Osteoblast (primary cell): ENCODE measurements around the gene FBLN5. TPM values are rescaled to one million over a fixed set of nuclear protein-coding genes. Genes with fewer than 3 reads are reported as not detected.
"Not testable (repeated sequence)": the region's sequence is repeated elsewhere in the genome, so short reads cannot be mapped to it uniquely, and the experiment has no call there.

Experiments
- DNase-seq: peaks from one replicate; pipeline ENCODE4 v3.0.0; 2011; ENCODE audit warnings: low spot score, mixed read lengths; ENCODE audit not compliant: insufficient read length; ENCODE audit errors: missing footprints
- H2AFZ ChIP-seq: 2 replicates; pipeline ENCODE4 v1.6.0; 2011; ENCODE audit warnings: mild to moderate bottlenecking, low read length
- H3K27ac ChIP-seq: 2 replicates; pipeline ENCODE4 v1.5.1; 2011; ENCODE audit warnings: mild to moderate bottlenecking, low read depth, low read length, moderate library complexity
- H3K27me3 ChIP-seq: 2 replicates; pipeline ENCODE4 v1.6.0; 2012; ENCODE audit warnings: mild to moderate bottlenecking, control low read depth, inconsistent platforms, low read length, moderate library complexity; ENCODE audit not compliant: insufficient read depth
- H3K36me3 ChIP-seq: 2 replicates; pipeline ENCODE4 v1.5.1; 2011; ENCODE audit warnings: mild to moderate bottlenecking, low read length, control low read depth, moderate library complexity; ENCODE audit not compliant: insufficient read depth
- H3K4me1 ChIP-seq: 2 replicates; pipeline ENCODE4 v1.5.1; 2011; ENCODE audit warnings: mild to moderate bottlenecking, low read length, control low read depth, moderate library complexity; ENCODE audit not compliant: insufficient read depth
- H3K4me2 ChIP-seq: 2 replicates; pipeline ENCODE4 v1.6.0; 2011; ENCODE audit warnings: mild to moderate bottlenecking, low read length; ENCODE audit not compliant: insufficient read depth
- H3K4me3 ChIP-seq: fragments of 200-600 bp; sonication (generic); 3 replicates; pipeline ENCODE4 v1.5.1; 2012; ENCODE audit warnings: mild to moderate bottlenecking, low read length, inconsistent platforms; ENCODE audit not compliant: insufficient read depth
- H3K79me2 ChIP-seq: 2 replicates; pipeline ENCODE4 v1.6.0; 2012; ENCODE audit warnings: mild to moderate bottlenecking, low read length, control low read depth, inconsistent platforms; ENCODE audit not compliant: insufficient read depth
- H3K9me3 ChIP-seq: 2 replicates; pipeline ENCODE4 v1.5.1; 2011; ENCODE audit warnings: low read depth, low read length, control low read depth
- H4K20me1 ChIP-seq: 2 replicates; pipeline ENCODE4 v1.6.0; 2012; ENCODE audit warnings: mild to moderate bottlenecking, low read length, control low read depth; ENCODE audit not compliant: insufficient read depth
- total RNA-seq: library from RNA; depleted of rRNA; stranded (reverse); fragments of >200 nt; gene quantifications from 2 replicates; pipeline ENCODE4 v1.2.3, GENCODE V29; 2012
- TF ChIP-seq, protein P1 (sequence below): IDR thresholded peaks from 2 replicates; pipeline ENCODE4 v1.5.1; 2011; ENCODE audit warnings: mild to moderate bottlenecking, low read depth, low read length, moderate library complexity; ENCODE audit errors: extremely low read depth

The FBLN5 gene
- total RNA-seq, 1 donor = 22.1 TPM

DNA sequence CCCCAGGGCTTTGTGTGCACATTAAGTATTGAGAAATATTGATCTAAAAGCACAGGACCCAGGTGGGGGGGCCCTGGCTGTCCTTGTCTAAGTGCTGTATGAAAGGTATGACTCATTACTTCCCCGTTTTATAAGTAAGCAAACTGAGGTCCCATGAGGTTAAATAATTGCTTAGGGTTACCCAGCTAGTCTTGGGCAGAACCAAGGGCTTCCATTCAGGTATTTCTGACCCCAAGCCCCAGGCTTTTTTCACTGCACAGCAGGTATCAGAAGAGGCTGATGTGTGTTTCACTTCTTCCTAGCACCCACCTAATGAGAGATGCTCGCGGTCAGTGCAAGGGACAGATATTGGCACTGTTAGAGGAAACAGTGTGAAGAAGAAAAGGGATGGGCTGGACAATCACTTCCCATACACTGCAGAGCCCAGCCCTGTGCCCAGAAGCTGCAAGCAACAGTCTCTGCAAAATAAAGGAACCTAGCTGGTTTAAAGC lies 75.4 kb downstream of the FBLN5 start:
- Histone ChIP-seq H3K4me1 (peaks cover 3% of the 10 kb centered on the region), H3K36me3 (no peaks in the 10 kb centered on the region), H3K79me2 (no peaks in the 10 kb centered on the region), H3K27ac (no peak overlapping the region), H3K4me3 (no peak overlapping the region), H3K9me3 (no peaks in the 10 kb centered on the region), H3K27me3 (peaks cover 6% of the 10 kb centered on the region), H3K4me2 (no peak overlapping the region), H2AFZ (no peak overlapping the region), H4K20me1 (no peaks in the 10 kb centered on the region)
- DNase-seq = no peak
- TF ChIP-seq, protein P1, sequence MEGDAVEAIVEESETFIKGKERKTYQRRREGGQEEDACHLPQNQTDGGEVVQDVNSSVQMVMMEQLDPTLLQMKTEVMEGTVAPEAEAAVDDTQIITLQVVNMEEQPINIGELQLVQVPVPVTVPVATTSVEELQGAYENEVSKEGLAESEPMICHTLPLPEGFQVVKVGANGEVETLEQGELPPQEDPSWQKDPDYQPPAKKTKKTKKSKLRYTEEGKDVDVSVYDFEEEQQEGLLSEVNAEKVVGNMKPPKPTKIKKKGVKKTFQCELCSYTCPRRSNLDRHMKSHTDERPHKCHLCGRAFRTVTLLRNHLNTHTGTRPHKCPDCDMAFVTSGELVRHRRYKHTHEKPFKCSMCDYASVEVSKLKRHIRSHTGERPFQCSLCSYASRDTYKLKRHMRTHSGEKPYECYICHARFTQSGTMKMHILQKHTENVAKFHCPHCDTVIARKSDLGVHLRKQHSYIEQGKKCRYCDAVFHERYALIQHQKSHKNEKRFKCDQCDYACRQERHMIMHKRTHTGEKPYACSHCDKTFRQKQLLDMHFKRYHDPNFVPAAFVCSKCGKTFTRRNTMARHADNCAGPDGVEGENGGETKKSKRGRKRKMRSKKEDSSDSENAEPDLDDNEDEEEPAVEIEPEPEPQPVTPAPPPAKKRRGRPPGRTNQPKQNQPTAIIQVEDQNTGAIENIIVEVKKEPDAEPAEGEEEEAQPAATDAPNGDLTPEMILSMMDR = no peak

DNA sequence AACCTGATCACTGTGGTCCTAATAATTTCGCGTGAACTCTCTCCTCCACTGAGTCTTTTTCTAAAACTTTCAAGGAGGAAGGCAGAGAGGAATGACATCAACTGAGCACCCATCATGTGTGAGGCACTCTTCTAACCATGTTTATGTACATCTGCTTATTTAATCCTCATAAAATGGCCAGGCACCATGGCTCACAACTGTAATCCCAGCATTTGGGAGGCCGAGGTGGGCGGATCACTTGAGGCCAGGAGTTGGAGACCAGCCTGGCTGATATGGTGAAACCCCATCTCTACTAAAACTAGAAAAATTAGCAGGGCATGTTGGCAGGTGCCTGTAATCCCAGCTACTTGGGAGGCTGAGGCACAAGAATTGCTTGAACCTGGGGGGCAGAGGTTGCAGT lies 76.1 kb downstream of the FBLN5 start:
- not testable (repeated sequence) for H3K36me3 ChIP-seq, H2AFZ ChIP-seq, DNase-seq, H3K4me2 ChIP-seq, H3K27me3 ChIP-seq, H4K20me1 ChIP-seq, H3K4me1 ChIP-seq, H3K79me2 ChIP-seq, H3K4me3 ChIP-seq, H3K27ac ChIP-seq, H3K9me3 ChIP-seq

DNA sequence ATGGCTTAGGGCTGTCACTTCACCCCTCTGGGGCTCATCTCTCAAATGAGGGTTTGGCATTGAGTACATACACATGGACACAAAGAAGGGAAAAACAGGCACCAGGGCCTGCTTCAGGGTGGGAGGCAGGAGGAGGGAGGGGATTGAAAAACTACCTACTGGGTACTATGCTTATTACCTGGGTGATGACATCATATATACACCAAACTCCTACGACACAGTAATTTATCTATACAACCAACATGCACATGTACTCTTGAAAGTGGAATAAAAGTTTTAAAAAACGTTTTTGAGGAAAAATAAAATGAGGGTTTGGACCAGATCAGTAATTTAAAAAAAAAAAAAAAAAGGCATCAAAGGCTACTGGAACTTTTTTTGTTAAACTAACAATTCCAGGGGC lies 76.6 kb downstream of the FBLN5 start:
- Histone ChIP-seq H3K4me1 (peaks cover 3% of the 10 kb centered on the region), H3K79me2 (no peaks in the 10 kb centered on the region), H3K36me3 (no peaks in the 10 kb centered on the region), H4K20me1 (no peaks in the 10 kb centered on the region), H3K9me3 (no peaks in the 10 kb centered on the region), H3K4me2 (no peak overlapping the region), H2AFZ (no peak overlapping the region), H3K27me3 (peaks cover 8% of the 10 kb centered on the region), H3K27ac (no peak overlapping the region), H3K4me3 (no peak overlapping the region)
- TF ChIP-seq, protein P1 = no peak
- DNase-seq = no peak

DNA sequence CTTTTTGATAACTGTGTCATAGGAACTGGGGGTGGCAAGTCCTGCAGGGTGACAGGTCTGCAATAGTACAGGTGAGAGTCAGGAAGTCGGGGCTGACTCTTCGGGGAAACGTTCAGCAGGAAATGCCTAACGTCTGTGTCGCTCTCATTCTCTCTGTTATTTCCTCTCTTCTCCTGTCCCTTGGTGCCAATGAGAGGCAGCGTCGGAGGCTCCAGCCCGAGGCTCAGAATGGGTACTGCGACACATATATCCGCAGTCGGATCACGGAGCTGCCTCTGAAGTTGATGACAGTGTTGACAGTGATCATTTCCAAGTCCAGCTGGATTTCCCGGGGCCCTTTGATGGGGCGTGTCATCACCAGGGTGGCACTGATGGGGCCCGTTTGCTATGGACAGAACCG lies 77.5 kb downstream of the FBLN5 start:
- H2AFZ ChIP-seq = no peak overlapping the region
- TF ChIP-seq, protein P1 = no peak
- H3K79me2 ChIP-seq = no peaks in the 10 kb centered on the region
- H4K20me1 ChIP-seq = no peaks in the 10 kb centered on the region
- DNase-seq = no peak
- no peak overlapping the region for H3K4me3 ChIP-seq
- no peaks in the 10 kb centered on the region for H3K36me3 ChIP-seq
- H3K4me1 ChIP-seq = peaks cover 3% of the 10 kb centered on the region
- H3K27ac ChIP-seq = no peak overlapping the region
- no peaks in the 10 kb centered on the region for H3K9me3 ChIP-seq
- H3K4me2 ChIP-seq = no peak overlapping the region
- peaks cover 8% of the 10 kb centered on the region for H3K27me3 ChIP-seq

DNA sequence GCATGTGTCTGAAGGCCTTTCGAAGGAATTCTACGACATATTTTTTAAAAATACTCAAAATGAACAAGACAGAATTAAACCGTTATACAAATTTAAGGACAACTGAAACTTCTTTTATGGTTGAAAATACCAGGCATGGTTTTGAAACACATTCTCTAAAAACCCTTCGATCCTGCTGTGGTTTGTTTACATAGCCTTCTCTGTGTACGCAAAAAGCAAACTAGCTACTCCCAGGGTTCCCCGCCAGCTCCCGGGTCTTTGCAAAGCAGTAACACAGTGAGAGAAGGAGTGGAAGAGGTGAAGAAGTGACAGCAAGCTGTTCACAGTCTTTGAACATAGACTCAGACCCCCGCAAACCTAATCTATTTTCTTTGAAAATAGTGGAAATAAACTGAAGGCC lies 77.9 kb downstream of the FBLN5 start:
- Histone ChIP-seq H4K20me1 (no peaks in the 10 kb centered on the region), H3K9me3 (no peaks in the 10 kb centered on the region), H3K4me1 (peaks cover 3% of the 10 kb centered on the region), H3K36me3 (no peaks in the 10 kb centered on the region), H3K4me2 (no peak overlapping the region), H2AFZ (no peak overlapping the region), H3K4me3 (no peak overlapping the region), H3K27ac (no peak overlapping the region), H3K27me3 (peaks cover 8% of the 10 kb centered on the region), H3K79me2 (no peaks in the 10 kb centered on the region)
- DNase-seq = no peak
- TF ChIP-seq, protein P1 = no peak
